ENCODE data around the gene GPHN. TPM values are rescaled to one million over a fixed set of nuclear protein-coding genes. Genes with fewer than 3 reads are reported as not detected.

The GPHN gene
- total RNA-seq, 1 donor from 2014 or later = 12.9 TPM

DNA sequence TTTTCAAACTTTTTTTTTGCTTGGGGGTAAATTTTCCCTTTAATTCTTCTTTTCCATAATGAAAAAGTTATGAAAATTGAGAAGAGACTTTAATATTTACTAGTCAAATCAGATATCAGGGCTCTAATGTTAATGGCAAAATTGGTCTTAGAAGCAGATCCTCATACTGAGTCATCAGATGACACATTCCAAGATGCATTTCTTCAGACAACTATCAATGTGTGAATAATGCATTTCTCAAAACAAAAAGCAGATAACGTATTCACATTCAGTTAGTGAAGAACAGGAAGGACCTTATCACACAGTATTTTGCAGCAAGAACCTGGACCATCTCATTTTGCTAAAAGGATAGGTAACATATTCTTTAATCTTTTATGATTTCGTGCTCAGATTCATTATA, 130.7 kb downstream of the GPHN start:
- no peaks in the 10 kb centered on the region for H3K27me3 ChIP-seq (ENCODE audit: control insufficient read depth, insufficient read depth, low read length)
- no peak overlapping the region for H3K4me3 ChIP-seq (ENCODE audit: low read depth, low read length)
- H3K36me3 ChIP-seq (ENCODE audit: control insufficient read depth, insufficient read depth, low read length) = no peaks in the 10 kb centered on the region
- DNase-seq (ENCODE audit: low read depth) = no peak
- TF ChIP-seq, protein P1, sequence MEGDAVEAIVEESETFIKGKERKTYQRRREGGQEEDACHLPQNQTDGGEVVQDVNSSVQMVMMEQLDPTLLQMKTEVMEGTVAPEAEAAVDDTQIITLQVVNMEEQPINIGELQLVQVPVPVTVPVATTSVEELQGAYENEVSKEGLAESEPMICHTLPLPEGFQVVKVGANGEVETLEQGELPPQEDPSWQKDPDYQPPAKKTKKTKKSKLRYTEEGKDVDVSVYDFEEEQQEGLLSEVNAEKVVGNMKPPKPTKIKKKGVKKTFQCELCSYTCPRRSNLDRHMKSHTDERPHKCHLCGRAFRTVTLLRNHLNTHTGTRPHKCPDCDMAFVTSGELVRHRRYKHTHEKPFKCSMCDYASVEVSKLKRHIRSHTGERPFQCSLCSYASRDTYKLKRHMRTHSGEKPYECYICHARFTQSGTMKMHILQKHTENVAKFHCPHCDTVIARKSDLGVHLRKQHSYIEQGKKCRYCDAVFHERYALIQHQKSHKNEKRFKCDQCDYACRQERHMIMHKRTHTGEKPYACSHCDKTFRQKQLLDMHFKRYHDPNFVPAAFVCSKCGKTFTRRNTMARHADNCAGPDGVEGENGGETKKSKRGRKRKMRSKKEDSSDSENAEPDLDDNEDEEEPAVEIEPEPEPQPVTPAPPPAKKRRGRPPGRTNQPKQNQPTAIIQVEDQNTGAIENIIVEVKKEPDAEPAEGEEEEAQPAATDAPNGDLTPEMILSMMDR (IDR thresholded peaks at IDR 0.05; ENCODE audit: insufficient read depth, low read length, poor library complexity, severe bottlenecking) = no peak

DNA sequence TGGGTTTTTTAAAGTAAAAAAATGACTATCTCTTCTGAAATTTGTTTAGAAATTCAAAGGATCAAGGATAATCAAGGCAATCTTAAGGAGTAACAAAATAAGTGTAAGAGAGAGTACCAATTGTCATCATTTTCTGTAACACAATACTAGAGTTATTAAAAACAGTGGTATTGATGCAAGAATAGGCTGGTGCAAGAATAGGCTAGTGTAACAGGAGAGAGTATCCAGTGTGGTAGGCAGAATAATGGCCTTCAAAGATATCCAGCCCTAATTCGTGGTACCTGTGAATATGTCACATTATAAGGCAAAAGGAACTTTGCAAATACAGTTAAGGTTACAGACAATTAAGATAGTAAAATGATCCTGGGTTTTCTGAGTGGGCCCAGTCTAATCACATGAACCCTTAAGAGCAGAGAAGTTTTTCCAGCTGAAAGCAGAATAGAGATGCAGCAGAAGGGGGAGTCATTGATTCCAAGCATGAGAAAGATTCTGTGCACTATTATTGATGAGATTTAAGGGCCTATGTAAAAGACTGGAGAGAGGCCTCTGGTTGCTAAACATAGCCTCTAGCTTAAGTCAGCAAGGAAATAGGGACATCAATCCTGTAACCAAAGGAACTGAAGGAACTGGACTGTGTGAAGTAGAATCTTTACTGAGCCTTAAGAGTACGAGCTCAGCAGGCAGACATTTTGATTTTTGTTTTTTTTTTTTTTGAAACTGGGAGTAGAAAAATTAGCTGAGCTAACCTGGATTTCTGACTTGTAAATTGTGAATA, 134.1 kb downstream of the GPHN start:
- TF ChIP-seq, protein P1 (IDR thresholded peaks at IDR 0.05; ENCODE audit: insufficient read depth, low read length, poor library complexity, severe bottlenecking) = no peak
- Histone ChIP-seq H3K27me3 (ENCODE audit: control insufficient read depth, insufficient read depth, low read length) (no peaks in the 10 kb centered on the region), H3K4me3 (ENCODE audit: low read depth, low read length) (no peak overlapping the region), H3K36me3 (ENCODE audit: control insufficient read depth, insufficient read depth, low read length) (no peaks in the 10 kb centered on the region)
- no peak for DNase-seq (ENCODE audit: low read depth)

DNA sequence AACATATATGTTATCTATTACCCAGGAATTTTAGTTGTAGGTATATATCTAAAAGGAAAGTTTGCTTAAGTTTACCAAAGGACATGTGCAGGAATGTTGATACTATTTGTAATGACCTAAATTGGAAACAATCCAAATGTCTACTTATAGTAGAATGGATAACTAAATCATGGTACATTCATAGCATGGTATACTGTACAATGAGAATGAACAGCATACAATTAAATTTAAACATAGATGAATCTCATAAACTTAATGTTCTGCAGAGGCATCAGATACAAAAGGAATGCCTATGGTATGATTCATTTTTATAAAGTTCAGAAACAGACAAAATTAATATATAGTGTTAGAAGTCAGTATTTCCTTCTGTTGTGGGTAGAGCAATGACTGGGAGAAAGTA, 135.4 kb downstream of the GPHN start:
- H3K36me3 ChIP-seq (ENCODE audit: control insufficient read depth, insufficient read depth, low read length) = no peaks in the 10 kb centered on the region
- TF ChIP-seq, protein P1 (IDR thresholded peaks at IDR 0.05; ENCODE audit: insufficient read depth, low read length, poor library complexity, severe bottlenecking) = no peak
- DNase-seq (ENCODE audit: low read depth) = no peak
- H3K4me3 ChIP-seq (ENCODE audit: low read depth, low read length) = no peak overlapping the region
- no peaks in the 10 kb centered on the region for H3K27me3 ChIP-seq (ENCODE audit: control insufficient read depth, insufficient read depth, low read length)

DNA sequence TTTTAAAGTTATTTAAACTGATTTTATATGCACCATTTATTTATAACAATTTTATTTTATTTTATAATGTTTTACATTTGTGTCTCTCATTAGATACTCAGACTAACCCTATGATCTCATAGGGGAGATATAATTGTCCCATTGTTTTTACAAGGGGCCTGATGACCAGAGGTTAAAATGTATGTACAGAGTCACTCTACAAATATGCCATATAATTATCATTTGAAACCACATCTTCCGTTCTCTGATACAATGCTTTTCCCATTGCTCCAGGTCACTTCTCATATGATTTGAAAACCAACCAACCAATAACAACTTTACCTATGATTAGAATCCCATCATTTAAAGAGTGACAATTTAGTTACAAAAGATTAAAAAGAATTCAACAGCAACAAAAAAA, 137.8 kb downstream of the GPHN start:
- TF ChIP-seq, protein P1 (IDR thresholded peaks at IDR 0.05; ENCODE audit: insufficient read depth, low read length, poor library complexity, severe bottlenecking) = no peak
- Histone ChIP-seq H3K27me3 (ENCODE audit: control insufficient read depth, insufficient read depth, low read length) (no peaks in the 10 kb centered on the region), H3K4me3 (ENCODE audit: low read depth, low read length) (no peak overlapping the region), H3K36me3 (ENCODE audit: control insufficient read depth, insufficient read depth, low read length) (no peaks in the 10 kb centered on the region)
- no peak for DNase-seq (ENCODE audit: low read depth)

DNA sequence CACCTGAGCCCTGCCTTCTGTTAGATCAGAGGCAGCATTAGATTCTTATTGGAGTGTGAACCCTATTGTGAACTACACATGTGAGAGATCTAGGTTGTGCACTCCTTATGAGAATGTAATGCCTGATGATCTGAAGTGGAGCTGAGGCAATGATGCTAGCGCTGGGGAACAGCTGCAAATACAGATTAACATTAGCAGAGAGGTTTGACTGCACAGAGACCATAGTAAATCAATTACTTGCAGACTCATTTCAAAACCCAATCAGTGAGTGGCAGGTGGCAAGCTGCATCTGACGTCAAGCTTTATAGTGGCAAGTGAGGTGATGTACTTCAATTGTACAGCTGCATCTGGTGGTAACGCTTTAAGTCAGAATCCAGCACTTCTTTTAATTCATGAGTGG, 141.6 kb downstream of the GPHN start:
- no peaks in the 10 kb centered on the region for H3K36me3 ChIP-seq (ENCODE audit: control insufficient read depth, insufficient read depth, low read length)
- H3K27me3 ChIP-seq (ENCODE audit: control insufficient read depth, insufficient read depth, low read length) = no peaks in the 10 kb centered on the region
- H3K4me3 ChIP-seq (ENCODE audit: low read depth, low read length) = no peak overlapping the region
- DNase-seq (ENCODE audit: low read depth) = no peak
- TF ChIP-seq, protein P1 (IDR thresholded peaks at IDR 0.05; ENCODE audit: insufficient read depth, low read length, poor library complexity, severe bottlenecking) = no peak

DNA sequence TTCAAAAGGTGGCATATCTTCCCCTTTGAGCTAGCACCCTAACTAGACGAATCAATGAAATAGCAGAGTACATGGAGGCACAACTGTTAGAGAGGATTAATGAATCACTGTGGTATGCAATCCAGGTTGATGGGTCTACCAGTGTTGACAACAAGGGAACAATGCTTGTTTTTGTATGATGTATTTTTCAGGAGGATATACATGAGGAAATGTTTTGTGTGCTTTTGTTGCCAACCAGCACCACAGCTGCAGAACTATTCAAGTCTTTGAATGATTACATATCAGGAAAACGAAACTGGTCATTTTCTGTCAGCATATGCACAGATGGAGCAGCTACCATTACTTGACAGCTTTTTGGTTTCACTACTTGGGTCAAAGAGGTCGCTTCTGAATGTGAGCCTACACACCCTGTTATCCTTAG, 142.6 kb downstream of the GPHN start:
- DNase-seq (ENCODE audit: low read depth) = no peak
- Histone ChIP-seq H3K27me3 (ENCODE audit: control insufficient read depth, insufficient read depth, low read length) (no peaks in the 10 kb centered on the region), H3K4me3 (ENCODE audit: low read depth, low read length) (no peak overlapping the region), H3K36me3 (ENCODE audit: control insufficient read depth, insufficient read depth, low read length) (no peaks in the 10 kb centered on the region)
- TF ChIP-seq, protein P1 (IDR thresholded peaks at IDR 0.05; ENCODE audit: insufficient read depth, low read length, poor library complexity, severe bottlenecking) = no peak

All from kidney epithelial cell (primary cell).